HG03439 (cell line): ENCODE data around the gene HEATR3.

Experiments
- ATAC-seq: cut with Tn5 transposase; IDR thresholded peaks from one replicate; pipeline ENCODE4 v1.9.1; 2021; ENCODE audit warnings: mild to moderate bottlenecking, moderate library complexity; ENCODE audit not compliant: unreplicated experiment

HEATR3 gene

GRCh38 chr16:50152351-50152806 is 86.6 kb downstream of the HEATR3 start:
- ATAC-seq = peak; percentile 52

GRCh38 chr16:50152807-50153595 is 87.2 kb downstream of the HEATR3 start, which contains the start of gene TENT4B:
Gene TENT4B (plus strand): TSS chr16:50153306. CDS start chr16:50153622, 316 bp downstream.
- peak; percentile 77 for ATAC-seq

GRCh38 chr16:50153596-50154419 is 88.0 kb downstream of the HEATR3 start:
- peak; percentile 11 for ATAC-seq

- no peak for ATAC-seq
These were observed 88.7 kb downstream of the HEATR3 start for GRCh38 chr16:50154420-50154950.

- no peak for ATAC-seq
These were observed 90.2 kb downstream of the HEATR3 start for GRCh38 chr16:50155925-50156324.
